ENCODE results near the gene SMG6. TPM values are rescaled to one million over a fixed set of nuclear protein-coding genes. Genes with fewer than 3 reads are reported as not detected.
A peak's percentile ranks its signal among the peaks of the same experiment; 100 is the strongest.

Gene SMG6
- total RNA-seq, 1 experiment from 2014 or later, result 13.5 TPM

GRCh38 chr17:2289878-2290478, 13.6 kb downstream of the SMG6 start:
- H3K36me3 Mint-ChIP-seq (ENCODE audit: insufficient read depth, unreplicated experiment), result peaks cover 18% of the 10 kb centered on the region
- no peak for DNase-seq
- no peaks in the 10 kb centered on the region for H3K27me3 Mint-ChIP-seq (ENCODE audit: unreplicated experiment)
- no TSS peak for BruUV-seq (replicated peaks)
- H3K4me3 Mint-ChIP-seq (ENCODE audit: low read depth, unreplicated experiment), result no peak overlapping the region
- CTCF ChIA-PET, result no interaction called here
- H3K9me3 Mint-ChIP-seq (ENCODE audit: low read depth, unreplicated experiment), result no peaks in the 10 kb centered on the region
- intact Hi-C loops (cut with micrococcal nuclease; ENCODE audit: unreplicated experiment), result no loop called here
- no peak for TF ChIP-seq CTCF (IDR thresholded peaks at IDR 0.05; ENCODE audit: unreplicated experiment)
- H3K4me1 Mint-ChIP-seq (ENCODE audit: low read depth, unreplicated experiment), result no peaks in the 10 kb centered on the region
- no peak overlapping the region for H3K27ac Mint-ChIP-seq (ENCODE audit: unreplicated experiment)

DNA sequence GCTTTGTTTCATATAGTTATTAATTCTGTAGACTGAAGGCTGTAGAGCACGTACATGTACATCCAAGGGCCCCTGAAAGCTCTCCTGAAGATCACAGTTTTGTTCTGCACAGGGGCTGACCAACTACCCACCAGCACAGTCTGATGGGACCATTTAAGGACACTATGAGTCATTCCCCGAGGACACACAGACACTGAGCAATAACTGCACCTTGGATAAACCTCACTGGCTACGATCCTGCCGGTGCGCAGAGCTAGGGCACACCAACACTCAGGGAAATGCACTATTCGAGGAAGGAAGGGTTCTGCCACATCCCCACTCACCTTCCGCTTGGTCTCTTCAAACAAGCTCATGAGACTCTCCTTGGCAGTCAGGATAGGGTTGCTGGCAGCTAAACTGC, 20.3 kb downstream of the SMG6 start:
- BruUV-seq (replicated peaks), result no TSS peak
- CTCF ChIA-PET, result interaction anchor here (0.5 kb wide), 1 partner anchor 412 kb away, joined by 3 read pairs; no protein-coding TSS in a partner anchor
- Mint-ChIP-seq H3K9me3 (ENCODE audit: low read depth, unreplicated experiment) (no peaks in the 10 kb centered on the region), H3K27ac (ENCODE audit: unreplicated experiment) (no peak overlapping the region), H3K4me3 (ENCODE audit: low read depth, unreplicated experiment) (no peak overlapping the region), H3K27me3 (ENCODE audit: unreplicated experiment) (no peaks in the 10 kb centered on the region), H3K36me3 (ENCODE audit: insufficient read depth, unreplicated experiment) (peaks cover 18% of the 10 kb centered on the region), H3K4me1 (ENCODE audit: low read depth, unreplicated experiment) (no peaks in the 10 kb centered on the region)
- no peak for DNase-seq
- intact Hi-C loops (cut with micrococcal nuclease; ENCODE audit: unreplicated experiment), result no loop called here
- TF ChIP-seq CTCF (IDR thresholded peaks at IDR 0.05; ENCODE audit: unreplicated experiment), result no peak

GRCh38 chr17:2282297-2282873, 21.2 kb downstream of the SMG6 start:
- BruUV-seq (replicated peaks), result no TSS peak
- no peaks in the 10 kb centered on the region for H3K9me3 Mint-ChIP-seq (ENCODE audit: low read depth, unreplicated experiment)
- CTCF ChIA-PET, result interaction anchor here (0.7 kb wide), 1 partner anchor 10 kb away, joined by 6 read pairs; no protein-coding TSS in a partner anchor
- no peak overlapping the region for H3K4me3 Mint-ChIP-seq (ENCODE audit: low read depth, unreplicated experiment)
- peak; percentile 35 for TF ChIP-seq CTCF (IDR thresholded peaks at IDR 0.05; ENCODE audit: unreplicated experiment)
- H3K27me3 Mint-ChIP-seq (ENCODE audit: unreplicated experiment), result no peaks in the 10 kb centered on the region
- DNase-seq, result no peak
- intact Hi-C loops (cut with micrococcal nuclease; ENCODE audit: unreplicated experiment), result no loop called here
- H3K36me3 Mint-ChIP-seq (ENCODE audit: insufficient read depth, unreplicated experiment), result peaks cover 16% of the 10 kb centered on the region
- no peak overlapping the region for H3K27ac Mint-ChIP-seq (ENCODE audit: unreplicated experiment)
- H3K4me1 Mint-ChIP-seq (ENCODE audit: low read depth, unreplicated experiment), result no peaks in the 10 kb centered on the region

DNA sequence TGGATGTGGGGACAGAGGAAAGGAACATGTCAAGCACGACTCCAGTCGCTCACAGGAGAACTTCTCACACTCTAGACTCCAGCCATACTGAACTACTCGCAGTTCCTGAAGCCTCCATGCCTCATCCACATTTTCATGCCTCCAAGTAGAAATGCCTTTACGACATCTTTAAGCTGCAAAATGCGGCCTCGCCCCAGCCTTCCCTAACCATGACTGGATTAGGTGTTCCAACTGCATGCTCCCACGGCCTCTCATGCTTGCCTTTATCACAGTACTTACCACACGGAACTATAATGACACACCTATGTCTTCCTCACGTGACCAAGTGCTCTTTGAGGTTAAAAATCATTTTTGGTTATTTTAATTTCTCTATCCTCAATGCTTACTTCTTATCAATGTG, 23.9 kb downstream of the SMG6 start:
- H3K27ac Mint-ChIP-seq (ENCODE audit: unreplicated experiment), result no peak overlapping the region
- TF ChIP-seq CTCF (IDR thresholded peaks at IDR 0.05; ENCODE audit: unreplicated experiment), result no peak
- no peaks in the 10 kb centered on the region for H3K4me1 Mint-ChIP-seq (ENCODE audit: low read depth, unreplicated experiment)
- H3K27me3 Mint-ChIP-seq (ENCODE audit: unreplicated experiment), result no peaks in the 10 kb centered on the region
- BruUV-seq (replicated peaks), result no TSS peak
- no peaks in the 10 kb centered on the region for H3K9me3 Mint-ChIP-seq (ENCODE audit: low read depth, unreplicated experiment)
- CTCF ChIA-PET, result no interaction called here
- no peak overlapping the region for H3K4me3 Mint-ChIP-seq (ENCODE audit: low read depth, unreplicated experiment)
- peaks cover 16% of the 10 kb centered on the region for H3K36me3 Mint-ChIP-seq (ENCODE audit: insufficient read depth, unreplicated experiment)
- intact Hi-C loops (cut with micrococcal nuclease; ENCODE audit: unreplicated experiment), result no loop called here
- DNase-seq, result no peak
